GM21619 (cell line): ENCODE measurements around the gene MYO9B.
"Not testable (repeated sequence)": the region's sequence is repeated elsewhere in the genome, so short reads cannot be mapped to it uniquely, and the experiment has no call there.

Source experiments
- ATAC-seq: cut with Tn5 transposase; IDR thresholded peaks from one replicate; pipeline ENCODE4 v1.9.1; 2021; ENCODE audit not compliant: unreplicated experiment

Gene MYO9B

GRCh38 chr19:17113127-17113785, 37.7 kb downstream of the MYO9B start:
- no peak for ATAC-seq

GRCh38 chr19:17114414-17114831, 38.8 kb downstream of the MYO9B start:
- ATAC-seq, result no peak

- no peak for ATAC-seq
Measured at GRCh38 chr19:17116996-17117702, 41.6 kb downstream of the MYO9B start.

GRCh38 chr19:17118957-17119356, 43.4 kb downstream of the MYO9B start:
- ATAC-seq, result no peak

GRCh38 chr19:17121736-17122293, 46.2 kb downstream of the MYO9B start:
- ATAC-seq, result no peak

GRCh38 chr19:17123041-17123440, 47.5 kb downstream of the MYO9B start:
- ATAC-seq, result no peak

- ATAC-seq, result no peak
Measured at GRCh38 chr19:17124025-17124424, 48.4 kb downstream of the MYO9B start.

- ATAC-seq, result peak; percentile 58
Measured at GRCh38 chr19:17125062-17125727, 49.6 kb downstream of the MYO9B start.

GRCh38 chr19:17125728-17126677, 50.4 kb downstream of the MYO9B start:
- peak; percentile 50 for ATAC-seq

GRCh38 chr19:17127671-17128070, 52.1 kb downstream of the MYO9B start:
- ATAC-seq, result no peak

- ATAC-seq, result no peak
Measured at GRCh38 chr19:17128403-17128802, 52.8 kb downstream of the MYO9B start.

- ATAC-seq, result no peak
Measured at GRCh38 chr19:17128820-17129219, 53.2 kb downstream of the MYO9B start.

- ATAC-seq, result no peak
Measured at GRCh38 chr19:17129377-17129776, 53.8 kb downstream of the MYO9B start.

GRCh38 chr19:17135001-17135853, 59.6 kb downstream of the MYO9B start:
- peak; percentile 67 for ATAC-seq

GRCh38 chr19:17136021-17136420, 60.4 kb downstream of the MYO9B start:
- no peak for ATAC-seq

GRCh38 chr19:17136617-17137016, 61.0 kb downstream of the MYO9B start:
- ATAC-seq, result no peak

- ATAC-seq, result no peak
Measured at GRCh38 chr19:17137417-17137816, 61.8 kb downstream of the MYO9B start.

GRCh38 chr19:17138052-17138846, 62.7 kb downstream of the MYO9B start:
- ATAC-seq, result not testable (repeated sequence)
